ENCODE results near the gene IL27RA.

GRCh38 chr19:14005349-14006084, 26.0 kb upstream of the IL27RA start:
- TF ChIP-seq SUZ12 (IDR thresholded peaks at IDR 0.05; ENCODE audit: extremely low read depth, insufficient read depth, insufficient read length) (no peak), YY1 (IDR thresholded peaks at IDR 0.05; ENCODE audit: insufficient read depth, insufficient read length) (no peak), ZNF274 (IDR thresholded peaks at IDR 0.05; ENCODE audit: low read depth, low read length) (no peak)

Data from NT2/D1 (cell line).